GM18951 (cell line): ENCODE data around the gene TTC28.
"Not testable (repeated sequence)": the region's sequence is repeated elsewhere in the genome, so short reads cannot be mapped to it uniquely, and the experiment has no call there.

ENCODE experiments used
- POLR2A ChIP-seq: IDR thresholded peaks from 4 replicates; pipeline ENCODE4 v1.6.1; 2011; ENCODE audit warnings: mild to moderate bottlenecking; ENCODE audit not compliant: insufficient read length, insufficient read depth; ENCODE audit errors: extremely low read depth
- in situ Hi-C: fragments of 300-500 bp; cut with MboI; formaldehyde crosslinking; loops from one replicate; pipeline ENCODE4 v1.12.0; 2022; ENCODE audit warnings: low sequenced_read_pairs, mixed read lengths, inconsistent platforms; ENCODE audit not compliant: unreplicated experiment

Gene TTC28

GRCh38 chr22:28650463-28650862 lies 29.2 kb downstream of the TTC28 start:
- in situ Hi-C loops = no loop called here
- TF ChIP-seq POLR2A = no peak

- in situ Hi-C loops = no loop called here
- no peak for TF ChIP-seq POLR2A
Observed at GRCh38 chr22:28648792-28649191, 30.8 kb downstream of the TTC28 start.

GRCh38 chr22:28647216-28647615 lies 32.4 kb downstream of the TTC28 start:
- in situ Hi-C loops = no loop called here
- no peak for TF ChIP-seq POLR2A

GRCh38 chr22:28639321-28639720 lies 40.3 kb downstream of the TTC28 start:
- TF ChIP-seq POLR2A = no peak
- in situ Hi-C loops = no loop called here

- no peak for TF ChIP-seq POLR2A
- in situ Hi-C loops = no loop called here
Observed at GRCh38 chr22:28637225-28637624, 42.4 kb downstream of the TTC28 start.

GRCh38 chr22:28630177-28630574 lies 49.5 kb downstream of the TTC28 start:
- in situ Hi-C loops = no loop called here
- TF ChIP-seq POLR2A = no peak

- no peak for TF ChIP-seq POLR2A
- in situ Hi-C loops = no loop called here
Observed at GRCh38 chr22:28629420-28630176, 50.0 kb downstream of the TTC28 start.

- in situ Hi-C loops = no loop called here
Observed at GRCh38 chr22:28628766-28629165, 50.9 kb downstream of the TTC28 start.

GRCh38 chr22:28627791-28628190 lies 51.8 kb downstream of the TTC28 start:
- in situ Hi-C loops = no loop called here
- TF ChIP-seq POLR2A = no peak

More at GRCh38 chr22:28628766-28629165, 50.9 kb downstream of the TTC28 start:
- TF ChIP-seq POLR2A = no peak

GRCh38 chr22:28620244-28620922 lies 59.3 kb downstream of the TTC28 start:
- in situ Hi-C loops = no loop called here
- TF ChIP-seq POLR2A = no peak

GRCh38 chr22:28619236-28619635 lies 60.4 kb downstream of the TTC28 start:
- in situ Hi-C loops = no loop called here
- TF ChIP-seq POLR2A = no peak

GRCh38 chr22:28615423-28615822 lies 64.2 kb downstream of the TTC28 start:
- in situ Hi-C loops = not testable (repeated sequence)

GRCh38 chr22:28609921-28610320 lies 69.7 kb downstream of the TTC28 start:
- no peak for TF ChIP-seq POLR2A
- in situ Hi-C loops = loop anchor here (10.0 kb wide), 1 partner anchor 435 kb away; no protein-coding TSS in a partner anchor

- no peak for TF ChIP-seq POLR2A
- in situ Hi-C loops = loop anchor here (10.0 kb wide), 1 partner anchor 436 kb away; no protein-coding TSS in a partner anchor
Observed at GRCh38 chr22:28608546-28608945, 71.1 kb downstream of the TTC28 start.
